ENCODE measurements around the gene TSPAN14. TPM values are rescaled to one million over a fixed set of nuclear protein-coding genes. Genes with fewer than 3 reads are reported as not detected.
"Not testable (repeated sequence)": the region's sequence is repeated elsewhere in the genome, so short reads cannot be mapped to it uniquely, and the experiment has no call there.

TSPAN14 gene
- total RNA-seq, 1 donor from 2014 or later: 38.7 TPM

GRCh38 chr10:80528185-80528700, 74.1 kb downstream of the TSPAN14 start:
- DNase-seq (ENCODE audit: missing footprints) (no peak), ATAC-seq (peak; percentile 38)
- intact Hi-C loops (cut with DNase I): no loop called here

GRCh38 chr10:80528901-80529300, 74.8 kb downstream of the TSPAN14 start:
- intact Hi-C loops (cut with DNase I): no loop called here
- no peak for ATAC-seq
- DNase-seq (ENCODE audit: missing footprints): no peak

GRCh38 chr10:80529604-80530003, 75.5 kb downstream of the TSPAN14 start:
- intact Hi-C loops (cut with DNase I): no loop called here
- ATAC-seq (peak; percentile 50), DNase-seq (ENCODE audit: missing footprints) (no peak)

- intact Hi-C loops (cut with DNase I): no loop called here
- DNase-seq (ENCODE audit: missing footprints) (peak; percentile 41), ATAC-seq (peak; percentile 56)
Observed at GRCh38 chr10:80530251-80530650, 76.1 kb downstream of the TSPAN14 start.

GRCh38 chr10:80530816-80531215, 76.7 kb downstream of the TSPAN14 start:
- ATAC-seq (no peak), DNase-seq (ENCODE audit: missing footprints) (no peak)
- intact Hi-C loops (cut with DNase I): no loop called here

GRCh38 chr10:80532571-80532970, 78.5 kb downstream of the TSPAN14 start:
- no peak for DNase-seq (ENCODE audit: missing footprints)
- ATAC-seq: no peak
- intact Hi-C loops (cut with DNase I): no loop called here

- intact Hi-C loops (cut with DNase I): not testable (repeated sequence)
Observed at GRCh38 chr10:80534059-80534458, 79.9 kb downstream of the TSPAN14 start.

GRCh38 chr10:80534646-80535045, 80.5 kb downstream of the TSPAN14 start:
- not testable (repeated sequence) for ATAC-seq; DNase-seq (ENCODE audit: missing footprints)
- intact Hi-C loops (cut with DNase I): loop anchor here (5.0 kb wide), 1 partner anchor 48 kb away; no protein-coding TSS in a partner anchor

More at GRCh38 chr10:80534059-80534458, 79.9 kb downstream of the TSPAN14 start:
- DNase-seq (ENCODE audit: missing footprints); ATAC-seq: not testable (repeated sequence)

- peak; percentile 85 for ATAC-seq
- peak; percentile 77 for DNase-seq (ENCODE audit: missing footprints)
- intact Hi-C loops (cut with DNase I): loop anchor here (5.0 kb wide), 1 partner anchor 46 kb away; no protein-coding TSS in a partner anchor
Observed at GRCh38 chr10:80535671-80536360, 81.7 kb downstream of the TSPAN14 start.

- no peak for ATAC-seq
- DNase-seq (ENCODE audit: missing footprints): no peak
- intact Hi-C loops (cut with DNase I): loop anchor here (5.0 kb wide), 1 partner anchor 46 kb away; no protein-coding TSS in a partner anchor
Observed at GRCh38 chr10:80536361-80536835, 82.3 kb downstream of the TSPAN14 start.

- DNase-seq (ENCODE audit: missing footprints) (no peak), ATAC-seq (no peak)
- intact Hi-C loops (cut with DNase I): loop anchor here (5.0 kb wide), 1 partner anchor 45 kb away; no protein-coding TSS in a partner anchor
Observed at GRCh38 chr10:80537086-80537735, 83.1 kb downstream of the TSPAN14 start.

GRCh38 chr10:80537736-80538480, 83.8 kb downstream of the TSPAN14 start, which contains the start of gene SH2D4B:
SH2D4B (plus strand) TSS chr10:80537902; CDS start chr10:80538332, 430 bp downstream.
- ATAC-seq (no peak), DNase-seq (ENCODE audit: missing footprints) (no peak)
- intact Hi-C loops (cut with DNase I): loop anchor here (5.0 kb wide), 1 partner anchor 44 kb away; no protein-coding TSS in a partner anchor

GRCh38 chr10:80538481-80539185, 84.5 kb downstream of the TSPAN14 start:
- intact Hi-C loops (cut with DNase I): loop anchor here (5.0 kb wide), 1 partner anchor 44 kb away; no protein-coding TSS in a partner anchor
- no peak for ATAC-seq

GRCh38 chr10:80539421-80540031, 85.4 kb downstream of the TSPAN14 start:
- DNase-seq (ENCODE audit: missing footprints): no peak
- intact Hi-C loops (cut with DNase I): loop anchor here (5.0 kb wide), 1 partner anchor 43 kb away; no protein-coding TSS in a partner anchor
- no peak for ATAC-seq

More at GRCh38 chr10:80538481-80539185, 84.5 kb downstream of the TSPAN14 start:
- DNase-seq (ENCODE audit: missing footprints): no peak

GRCh38 chr10:80540136-80540535, 86.0 kb downstream of the TSPAN14 start:
- intact Hi-C loops (cut with DNase I): no loop called here
- no peak for ATAC-seq
- DNase-seq (ENCODE audit: missing footprints): no peak

- ATAC-seq (no peak), DNase-seq (ENCODE audit: missing footprints) (no peak)
- intact Hi-C loops (cut with DNase I): no loop called here
Observed at GRCh38 chr10:80540618-80540980, 86.5 kb downstream of the TSPAN14 start.

GRCh38 chr10:80540981-80541750, 87.1 kb downstream of the TSPAN14 start:
- DNase-seq (ENCODE audit: missing footprints) (no peak), ATAC-seq (peak; percentile 18)
- intact Hi-C loops (cut with DNase I): no loop called here
